ENCODE results near the gene CFAP61. TPM values are rescaled to one million over a fixed set of nuclear protein-coding genes. Genes with fewer than 3 reads are reported as not detected.

Gene CFAP61
- total and polyA plus RNA-seq, 2 experiments from 2014 or later, result 0.21 TPM; not detected in 1

- no peak for TF ChIP-seq ZNF462 (CRISPR knock-in tag; IDR thresholded peaks at IDR 0.05)
- TF ChIP-seq JUNB (IDR thresholded peaks at IDR 0.05; ENCODE audit: unreplicated experiment), result no peak
- no peak for TF ChIP-seq ZNF114 (CRISPR knock-in tag; IDR thresholded peaks at IDR 0.05)
Measured at GRCh38 chr20:20076297-20077065, 24.1 kb downstream of the CFAP61 start (continued).

DNA sequence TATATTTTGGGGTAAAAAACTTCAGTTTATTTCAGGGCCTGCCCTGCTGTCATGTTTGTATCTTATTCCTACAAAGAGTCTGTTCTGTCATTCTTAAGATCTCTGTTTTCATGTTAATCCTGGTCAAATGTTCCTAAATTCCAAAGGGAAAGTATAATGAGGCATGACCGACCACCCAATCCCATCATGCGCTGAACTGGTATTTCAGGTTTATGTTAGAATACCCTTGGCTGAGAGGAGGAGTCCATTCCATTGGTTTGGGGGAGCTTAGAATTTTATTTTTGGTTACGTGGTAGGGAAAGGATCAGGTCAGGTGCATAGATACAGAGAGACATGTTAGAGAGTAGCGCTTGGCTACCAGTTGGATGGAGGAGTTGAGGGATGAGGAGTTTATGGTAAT, 25.7 kb downstream of the CFAP61 start:
- peak overlapping the region; percentile 34; the same call in 1 of the 2 replicates for H3K4me2 ChIP-seq
- peaks cover 27% of the 10 kb centered on the region for H3K4me1 Mint-ChIP-seq
- TF ChIP-seq, protein P1, sequence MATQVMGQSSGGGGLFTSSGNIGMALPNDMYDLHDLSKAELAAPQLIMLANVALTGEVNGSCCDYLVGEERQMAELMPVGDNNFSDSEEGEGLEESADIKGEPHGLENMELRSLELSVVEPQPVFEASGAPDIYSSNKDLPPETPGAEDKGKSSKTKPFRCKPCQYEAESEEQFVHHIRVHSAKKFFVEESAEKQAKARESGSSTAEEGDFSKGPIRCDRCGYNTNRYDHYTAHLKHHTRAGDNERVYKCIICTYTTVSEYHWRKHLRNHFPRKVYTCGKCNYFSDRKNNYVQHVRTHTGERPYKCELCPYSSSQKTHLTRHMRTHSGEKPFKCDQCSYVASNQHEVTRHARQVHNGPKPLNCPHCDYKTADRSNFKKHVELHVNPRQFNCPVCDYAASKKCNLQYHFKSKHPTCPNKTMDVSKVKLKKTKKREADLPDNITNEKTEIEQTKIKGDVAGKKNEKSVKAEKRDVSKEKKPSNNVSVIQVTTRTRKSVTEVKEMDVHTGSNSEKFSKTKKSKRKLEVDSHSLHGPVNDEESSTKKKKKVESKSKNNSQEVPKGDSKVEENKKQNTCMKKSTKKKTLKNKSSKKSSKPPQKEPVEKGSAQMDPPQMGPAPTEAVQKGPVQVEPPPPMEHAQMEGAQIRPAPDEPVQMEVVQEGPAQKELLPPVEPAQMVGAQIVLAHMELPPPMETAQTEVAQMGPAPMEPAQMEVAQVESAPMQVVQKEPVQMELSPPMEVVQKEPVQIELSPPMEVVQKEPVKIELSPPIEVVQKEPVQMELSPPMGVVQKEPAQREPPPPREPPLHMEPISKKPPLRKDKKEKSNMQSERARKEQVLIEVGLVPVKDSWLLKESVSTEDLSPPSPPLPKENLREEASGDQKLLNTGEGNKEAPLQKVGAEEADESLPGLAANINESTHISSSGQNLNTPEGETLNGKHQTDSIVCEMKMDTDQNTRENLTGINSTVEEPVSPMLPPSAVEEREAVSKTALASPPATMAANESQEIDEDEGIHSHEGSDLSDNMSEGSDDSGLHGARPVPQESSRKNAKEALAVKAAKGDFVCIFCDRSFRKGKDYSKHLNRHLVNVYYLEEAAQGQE (IDR thresholded peaks at IDR 0.05; ENCODE audit: unreplicated experiment), result no peak
- TF ChIP-seq ZNF462 (CRISPR knock-in tag; IDR thresholded peaks at IDR 0.05), result no peak

More for the DNA sequence above, 25.7 kb downstream of the CFAP61 start:
- peaks cover 21% of the 10 kb centered on the region for H3K4me1 ChIP-seq (ENCODE audit: insufficient read depth)
- no peaks in the 10 kb centered on the region for H3K79me2 ChIP-seq (replicated peaks; ENCODE audit: insufficient read depth)
- DNase-seq (ENCODE audit: low spot score), result peak; percentile 73
- Mint-ChIP-seq H3K36me3 (ENCODE audit: low read depth) (no peaks in the 10 kb centered on the region), H3K27me3 (ENCODE audit: insufficient read depth, low read depth, poor library complexity) (peaks cover 2% of the 10 kb centered on the region), H3K27ac (no peak overlapping the region), H3K9me3 (no peaks in the 10 kb centered on the region), H3K4me3 (peak overlapping the region; percentile 2; the same call in 2 of the 3 replicates)
- no peaks in the 10 kb centered on the region for H3K27me3 ChIP-seq (ENCODE audit: insufficient read depth)
- 0 out of 2 replicates have a peak, but pooled peaks cover 6% of the 10 kb centered on the region for H4K20me1 ChIP-seq (replicated peaks; ENCODE audit: insufficient read depth)
- no peak overlapping the region for H2AFZ ChIP-seq
- H3K9me2 ChIP-seq (ENCODE audit: insufficient read depth), result peaks cover 4% of the 10 kb centered on the region; the same call in 1 of the 2 replicates
- no peak overlapping the region for H3K4me3 ChIP-seq
- H3K27ac ChIP-seq (ENCODE audit: low read depth), result no peak overlapping the region
- no peaks in the 10 kb centered on the region for H3K36me3 ChIP-seq (ENCODE audit: insufficient read depth)
- H3F3A ChIP-seq (replicated peaks; ENCODE audit: low read depth), result no peaks in the 10 kb centered on the region
- ATAC-seq, result peak; percentile 64

All from GM23338 (cell line).